ENCODE measurements around the gene KRTAP10-1.

KRTAP10-1 gene

DNA sequence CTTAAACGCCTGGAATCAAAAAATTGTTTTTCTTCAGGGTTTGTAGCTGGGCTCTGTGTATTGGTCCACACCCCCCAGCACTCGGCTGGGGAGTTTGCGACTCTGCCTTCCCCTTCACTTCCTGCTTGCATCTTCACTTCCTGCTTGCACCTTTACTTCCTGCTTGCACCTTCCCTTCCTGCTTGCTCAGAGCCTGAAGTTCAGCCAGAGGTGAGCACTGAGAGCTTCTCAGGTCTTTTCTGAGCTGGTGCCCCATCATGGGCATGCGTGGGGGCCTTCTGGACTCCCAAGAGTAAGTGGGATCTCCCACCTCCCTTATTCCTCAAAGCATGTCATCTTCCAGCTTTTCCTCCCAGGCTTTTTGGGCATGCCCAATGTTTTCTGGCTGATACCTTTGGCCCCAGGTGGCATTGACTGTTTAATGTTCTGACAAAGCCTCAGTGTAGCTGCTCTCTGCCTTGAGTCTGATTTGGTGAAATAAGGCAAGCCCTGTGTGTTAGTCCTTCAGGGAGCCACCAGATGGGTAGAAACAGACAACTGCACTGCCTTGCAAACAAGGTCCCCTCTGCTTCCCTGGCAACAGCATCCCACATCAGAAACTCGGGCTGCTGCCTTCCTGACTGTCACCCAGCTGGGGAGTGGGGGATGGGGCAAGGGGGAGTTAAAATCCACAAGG, 7.8 kb upstream of the KRTAP10-1 start:
- no peak for DNase-seq

DNA sequence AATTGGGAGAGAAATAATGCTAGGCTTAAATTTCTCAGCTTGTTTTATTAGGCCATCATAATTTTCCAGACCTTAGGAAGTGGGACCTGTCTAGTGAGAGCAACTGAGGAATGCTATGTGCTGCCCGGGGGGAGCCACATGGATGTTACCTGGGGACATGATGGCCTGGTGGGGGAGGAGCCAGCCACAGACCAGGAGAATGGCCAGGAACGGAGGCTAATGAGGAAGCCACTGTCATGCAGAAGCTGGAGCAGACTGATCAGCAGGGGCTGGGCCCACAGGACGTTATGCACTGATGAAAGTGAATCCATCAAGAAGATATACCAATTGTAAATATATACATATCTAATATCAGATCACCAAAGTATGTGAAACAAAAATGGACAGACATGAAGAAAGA, 4.6 kb upstream of the KRTAP10-1 start:
- no peak for DNase-seq

- no peak for DNase-seq
Measured at GRCh38 chr21:44542716-44543115, 2.7 kb upstream of the KRTAP10-1 start.

DNA sequence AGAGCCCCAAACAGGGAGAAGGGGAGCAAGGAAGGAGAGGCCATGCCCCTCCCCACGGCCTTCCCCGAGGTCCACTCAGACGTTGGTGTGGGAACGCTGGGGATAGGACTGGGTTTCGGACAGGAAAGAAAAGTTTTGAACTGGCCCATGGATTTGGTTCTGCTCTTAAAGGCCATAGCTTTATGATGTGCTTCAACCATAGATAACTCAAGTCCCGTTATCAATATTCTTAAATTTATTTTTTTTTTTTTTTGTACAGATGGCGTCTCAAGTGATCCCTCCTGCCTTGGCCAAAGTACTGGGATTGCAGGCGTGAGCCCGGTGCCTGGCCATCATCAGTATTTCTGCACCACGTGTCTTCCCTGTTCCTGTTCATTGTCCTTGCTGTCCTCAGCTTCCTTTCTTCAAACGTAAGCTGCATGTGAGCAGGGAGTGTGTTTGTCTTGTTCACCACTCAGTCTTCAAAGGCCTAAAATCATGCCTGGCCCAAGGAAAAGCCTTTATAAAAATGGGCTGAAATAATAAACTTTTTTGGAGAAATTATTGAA, 820 bp upstream of the KRTAP10-1 start:
- no peak for DNase-seq

DNA sequence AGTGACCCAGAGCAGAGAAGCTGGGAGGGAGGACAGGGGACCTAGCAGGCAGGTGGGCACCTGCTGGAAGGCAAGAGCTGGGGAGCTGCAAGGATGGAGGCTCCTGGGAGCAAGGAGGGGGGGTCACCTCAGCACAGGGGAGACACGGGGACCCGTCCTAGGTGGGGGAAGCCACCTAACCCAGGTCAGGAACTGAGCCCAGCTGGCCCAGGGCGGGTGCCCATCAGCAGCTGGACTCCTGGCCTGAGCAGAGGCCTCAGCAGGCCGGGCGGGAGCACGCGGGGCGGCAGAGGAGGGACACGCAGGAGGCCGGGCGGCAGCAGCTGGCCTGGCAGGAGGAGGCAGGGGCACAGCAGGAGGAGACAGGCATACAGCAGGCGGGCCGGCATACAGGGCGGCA, 949 bp downstream of the KRTAP10-1 start:
- no peak for DNase-seq

- DNase-seq, result no peak
Measured at GRCh38 chr21:44537930-44538911, 1.8 kb downstream of the KRTAP10-1 start.

DNA sequence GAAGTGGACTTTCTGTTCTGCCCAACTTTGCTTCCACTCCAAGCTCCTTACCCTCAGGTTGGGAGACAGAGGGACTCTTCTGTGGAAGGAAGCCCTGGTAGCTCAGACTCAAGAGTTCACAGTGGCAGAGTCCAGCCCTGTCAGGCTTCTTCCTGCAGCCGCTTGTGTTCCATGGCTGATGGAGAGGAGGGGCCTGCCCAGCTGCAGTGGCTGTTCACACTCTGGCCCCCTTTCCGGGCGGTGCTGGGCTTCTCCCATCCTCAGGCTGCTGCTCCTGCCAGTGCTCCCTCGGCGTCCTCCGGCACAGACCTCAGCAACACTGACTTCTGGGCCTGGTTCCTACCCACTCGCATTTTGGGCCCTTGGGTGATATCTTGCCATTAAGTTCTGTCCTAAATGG, 4.0 kb downstream of the KRTAP10-1 start:
- DNase-seq, result no peak

DNA sequence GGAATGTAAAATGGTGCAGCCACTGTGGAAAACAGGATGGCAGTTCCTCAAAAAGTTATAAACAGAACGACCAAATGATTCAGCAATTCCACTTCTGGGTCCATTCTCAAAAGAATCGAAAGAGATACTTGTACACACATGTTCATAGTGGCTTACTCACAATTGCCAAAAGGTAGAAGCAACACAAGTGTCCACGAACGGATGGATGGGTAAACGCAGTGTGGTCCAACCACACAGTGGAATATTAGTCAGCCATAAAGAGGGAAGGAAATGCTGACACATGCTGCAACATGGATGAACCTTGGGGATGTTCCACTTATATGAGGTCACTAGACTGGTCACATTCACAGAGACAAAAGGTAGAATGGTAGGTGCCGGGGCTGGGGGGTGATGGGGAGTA, 5.3 kb downstream of the KRTAP10-1 start:
- DNase-seq, result no peak

DNA sequence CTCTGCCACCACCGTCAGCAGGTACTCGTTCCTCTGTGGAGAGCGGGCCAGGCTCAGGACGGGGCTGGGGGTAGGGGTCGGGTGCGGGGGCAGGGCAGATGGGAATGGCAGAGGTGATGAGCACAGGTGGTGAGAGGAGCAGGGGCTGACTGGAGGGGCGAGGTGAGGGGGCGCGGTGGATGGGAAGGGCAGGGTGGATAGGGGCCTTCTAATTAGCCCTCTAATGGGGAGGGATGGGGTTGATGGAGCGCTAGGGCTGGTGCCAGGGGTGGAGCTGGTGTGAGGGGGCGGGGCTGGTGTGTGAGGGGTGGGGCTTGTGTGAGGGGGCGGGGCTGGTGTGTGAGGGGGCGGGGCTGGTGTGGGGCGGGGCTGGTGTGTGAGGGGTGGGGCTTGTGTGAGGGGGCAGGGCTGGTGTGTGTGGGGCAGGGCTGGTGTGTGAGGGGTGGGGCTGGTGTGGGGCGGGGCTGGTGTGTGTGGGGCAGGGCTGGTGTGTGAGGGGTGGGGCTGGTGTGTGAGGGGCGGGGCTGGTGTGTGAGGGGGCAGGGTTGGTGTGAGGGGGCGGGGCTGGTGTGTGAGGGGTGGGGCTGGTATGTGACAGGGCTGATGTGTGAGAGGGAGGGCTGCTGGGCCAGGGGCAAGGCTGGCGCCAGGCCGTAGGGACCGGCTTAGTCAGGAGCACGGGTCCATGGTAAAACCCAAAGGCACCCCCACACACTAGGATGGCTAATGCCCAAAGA, 5.9 kb downstream of the KRTAP10-1 start:
- DNase-seq, result no peak

DNA sequence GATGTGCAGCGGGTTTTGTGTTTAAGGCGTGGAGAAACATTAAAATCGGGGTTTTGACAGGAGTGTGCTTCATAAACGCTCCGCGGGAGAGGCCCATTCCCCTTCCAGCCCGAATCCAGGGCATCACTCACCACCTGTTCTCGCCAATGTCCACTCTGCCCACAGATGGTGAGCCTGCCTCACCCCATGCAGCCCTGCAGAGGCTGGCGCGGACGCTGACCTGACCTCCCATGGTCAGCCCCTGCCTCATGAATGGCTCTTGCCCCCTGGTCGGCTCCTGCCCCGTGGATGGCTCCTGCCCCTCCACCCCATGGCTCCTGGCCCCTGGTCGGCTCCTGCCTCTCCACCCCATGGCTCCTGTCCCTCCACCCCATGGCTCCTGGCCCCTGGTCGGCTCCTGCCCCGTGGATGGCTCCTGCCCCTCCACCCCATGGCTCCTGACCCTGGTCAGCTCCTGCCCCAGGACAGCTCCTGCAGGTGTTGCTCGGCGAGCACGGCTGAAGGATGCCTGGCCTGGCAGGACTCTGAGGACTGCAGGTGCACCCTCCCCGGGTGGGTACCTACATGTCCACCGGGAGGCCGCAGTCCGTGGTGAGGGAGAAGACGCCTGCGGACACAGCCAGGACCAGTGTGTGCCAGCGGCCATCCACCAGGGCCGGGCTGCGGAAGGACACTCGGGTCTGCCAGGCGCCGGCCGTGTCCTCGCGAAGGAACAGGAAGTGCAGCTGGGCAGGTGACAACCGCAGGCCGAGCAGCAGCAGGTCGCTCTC, 6.7 kb downstream of the KRTAP10-1 start:
- DNase-seq, result no peak

- no peak for DNase-seq
Measured at GRCh38 chr21:44532712-44533111, 7.3 kb downstream of the KRTAP10-1 start.

DNA sequence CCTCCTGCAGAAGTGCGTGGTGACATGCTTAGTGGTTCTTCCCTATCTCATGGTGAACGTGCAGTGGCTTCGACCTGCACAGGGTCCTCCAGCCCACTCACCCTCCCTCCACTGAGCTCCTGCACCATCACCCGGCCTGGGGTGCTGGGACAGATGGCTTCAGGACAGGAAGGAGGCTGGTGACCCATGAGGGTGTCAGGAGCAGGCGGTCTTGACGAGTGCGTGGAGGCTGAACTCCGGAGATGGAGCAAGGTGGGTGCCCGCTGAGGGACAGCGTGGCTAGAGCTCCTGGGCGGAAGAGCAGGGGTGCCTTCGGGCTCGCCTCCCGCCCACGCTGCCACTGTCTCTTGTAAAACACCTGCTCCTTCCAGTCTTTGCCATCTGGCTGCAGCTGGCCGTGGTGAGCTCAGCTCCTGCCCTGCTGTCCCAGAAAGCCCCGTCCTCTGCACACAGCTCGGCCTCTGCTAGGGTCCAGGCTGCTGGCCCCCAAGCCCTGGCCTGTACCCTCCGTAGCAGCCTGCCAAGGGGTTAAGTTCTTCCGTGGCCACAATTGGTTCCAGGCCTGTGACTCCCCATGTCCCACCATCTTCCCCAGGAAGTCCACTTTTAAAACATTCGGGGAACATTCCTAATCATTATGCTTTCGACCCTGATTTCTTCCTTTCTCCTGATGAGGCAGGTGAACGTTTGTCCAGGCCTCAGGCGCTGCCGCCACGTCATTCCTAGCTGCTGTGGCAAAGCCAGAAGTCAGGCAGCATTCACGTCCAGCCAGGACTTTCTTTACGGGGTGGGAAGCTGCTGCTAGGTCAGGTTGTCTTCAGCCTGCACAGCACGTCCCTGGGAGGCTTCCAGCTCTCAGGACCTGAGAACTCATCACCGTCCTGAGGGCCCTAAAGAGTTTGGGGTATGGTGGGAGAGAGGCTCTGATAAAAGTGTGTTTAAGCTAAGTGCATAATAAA, 8.1 kb downstream of the KRTAP10-1 start:
- no peak for DNase-seq

- DNase-seq, result no peak
Measured at GRCh38 chr21:44530903-44531605, 8.9 kb downstream of the KRTAP10-1 start.

GRCh38 chr21:44530221-44530902, 9.6 kb downstream of the KRTAP10-1 start:
- no peak for DNase-seq

GRCh38 chr21:44529503-44530125, 10.4 kb downstream of the KRTAP10-1 start:
- DNase-seq, result no peak

DNA sequence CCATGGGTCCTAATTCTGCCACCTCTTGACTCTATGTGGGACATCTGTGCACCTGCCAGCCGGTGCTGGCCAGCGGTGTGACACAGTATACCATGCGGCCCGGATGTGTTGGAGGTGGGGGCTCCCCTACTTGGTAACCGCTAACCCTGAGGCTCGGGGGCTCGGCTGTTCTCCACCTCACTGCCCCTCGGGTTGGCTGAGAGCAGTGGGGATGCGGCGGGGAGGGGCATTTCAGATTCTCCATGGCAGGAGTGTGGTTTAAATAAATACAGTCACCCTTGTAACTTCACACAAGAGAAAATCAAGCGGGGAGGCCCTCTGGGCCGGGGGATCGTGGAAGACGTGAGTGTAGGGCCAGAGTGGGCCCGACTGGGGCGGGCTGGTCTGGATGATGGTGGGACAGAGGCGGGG, 11.0 kb downstream of the KRTAP10-1 start:
- no peak for DNase-seq

DNA sequence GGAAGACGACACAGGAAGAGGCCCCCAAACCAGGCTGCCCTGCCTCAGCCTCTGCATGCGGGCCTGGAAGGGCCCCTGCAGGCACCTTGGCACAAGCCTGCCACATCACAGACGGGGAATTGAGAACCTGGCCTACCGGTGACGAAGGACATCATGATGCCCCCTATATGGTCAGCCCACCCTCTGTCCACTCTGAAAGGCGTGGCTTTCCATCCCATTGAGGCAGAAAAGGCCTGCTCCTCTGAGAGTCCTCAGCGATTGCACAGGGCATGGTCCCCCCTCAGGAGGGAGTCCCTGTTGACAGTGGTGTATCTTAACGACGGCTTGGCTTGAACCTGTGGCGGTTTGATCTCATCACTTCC, 11.4 kb downstream of the KRTAP10-1 start:
- no peak for DNase-seq

- no peak for DNase-seq
Measured at GRCh38 chr21:44527983-44528633, 11.9 kb downstream of the KRTAP10-1 start.

Data from fibroblast of skin of back (primary cell).